Mononuclear cell (primary cell): ENCODE measurements around the gene KCTD7. TPM values are rescaled to one million over a fixed set of nuclear protein-coding genes. Genes with fewer than 3 reads are reported as not detected.
"Not testable (repeated sequence)": the region's sequence is repeated elsewhere in the genome, so short reads cannot be mapped to it uniquely, and the experiment has no call there.

Experiments used
- H3K27me3 ChIP-seq: 2 replicates; pipeline ENCODE4 v1.6.0; 2011; ENCODE audit warnings: low read length, control low read depth; ENCODE audit not compliant: insufficient read depth
- H3K4me1 ChIP-seq: 2 replicates; pipeline ENCODE4 v1.5.1; 2011; ENCODE audit warnings: mild to moderate bottlenecking, low read length, control low read depth; ENCODE audit not compliant: insufficient read depth
- H3K4me3 ChIP-seq: 2 replicates; pipeline ENCODE4 v1.5.1; 2011; ENCODE audit warnings: mild to moderate bottlenecking, low read length, moderate library complexity
- H3K9me3 ChIP-seq: 2 replicates; pipeline ENCODE4 v1.5.1; 2011; ENCODE audit warnings: low read depth, mild to moderate bottlenecking, control low read depth, low read length
- total RNA-seq: library from RNA; depleted of rRNA; stranded (reverse); fragments of >200 nt; gene quantifications from one replicate; pipeline ENCODE4 v1.2.3, GENCODE V29; 2012

Gene KCTD7
- 8.7 TPM for total RNA-seq

GRCh38 chr7:66628361-66629221, at the start of gene KCTD7:
KCTD7 (plus strand) TSS chr7:66628881; CDS start chr7:66629065, 184 bp downstream.
- Histone ChIP-seq H3K9me3 (no peaks in the 10 kb centered on the region), H3K4me1 (peaks cover 52% of the 10 kb centered on the region), H3K4me3 (peak within 1 kb of the TSS; percentile 67), H3K27me3 (no peaks in the 10 kb centered on the region)

GRCh38 chr7:66580380-66580779, 48.3 kb upstream of the KCTD7 start:
- H3K4me3 ChIP-seq, H3K9me3 ChIP-seq, H3K27me3 ChIP-seq: not testable (repeated sequence)
- peaks cover 10% of the 10 kb centered on the region for H3K4me1 ChIP-seq

DNA sequence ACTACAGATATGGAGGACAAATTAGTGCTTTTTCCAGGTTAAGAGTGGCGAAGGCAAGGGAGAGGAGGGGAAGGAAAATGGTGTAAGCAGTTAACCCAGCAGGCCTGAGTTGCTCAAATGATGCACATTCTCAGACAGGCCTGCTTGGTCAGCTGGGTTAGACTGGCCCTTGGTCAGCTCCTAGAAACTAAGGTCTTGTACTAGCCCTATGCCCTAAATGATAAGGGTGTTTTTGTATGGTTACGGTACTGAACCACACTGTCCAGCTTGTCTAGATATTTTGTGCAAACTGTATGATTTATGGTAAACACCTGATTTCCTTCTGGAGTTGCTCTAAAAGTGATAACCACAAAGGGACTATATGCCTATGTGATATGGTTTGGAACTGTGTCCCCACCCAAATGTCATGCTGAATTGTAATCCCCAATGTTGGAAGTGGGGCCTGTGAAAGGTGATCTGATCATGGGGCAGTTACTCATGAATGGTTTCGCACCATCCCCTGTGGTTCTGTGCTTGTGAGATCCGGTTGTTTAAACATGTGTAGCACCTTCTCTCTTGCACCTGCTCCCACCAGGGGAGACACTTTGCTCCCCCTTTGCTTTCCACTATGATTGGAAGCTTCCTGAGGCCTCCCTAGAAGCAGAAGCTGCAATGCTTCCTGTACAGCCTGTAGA, 45.7 kb upstream of the KCTD7 start:
- not testable (repeated sequence) for H3K4me1 ChIP-seq, H3K4me3 ChIP-seq, H3K27me3 ChIP-seq, H3K9me3 ChIP-seq

DNA sequence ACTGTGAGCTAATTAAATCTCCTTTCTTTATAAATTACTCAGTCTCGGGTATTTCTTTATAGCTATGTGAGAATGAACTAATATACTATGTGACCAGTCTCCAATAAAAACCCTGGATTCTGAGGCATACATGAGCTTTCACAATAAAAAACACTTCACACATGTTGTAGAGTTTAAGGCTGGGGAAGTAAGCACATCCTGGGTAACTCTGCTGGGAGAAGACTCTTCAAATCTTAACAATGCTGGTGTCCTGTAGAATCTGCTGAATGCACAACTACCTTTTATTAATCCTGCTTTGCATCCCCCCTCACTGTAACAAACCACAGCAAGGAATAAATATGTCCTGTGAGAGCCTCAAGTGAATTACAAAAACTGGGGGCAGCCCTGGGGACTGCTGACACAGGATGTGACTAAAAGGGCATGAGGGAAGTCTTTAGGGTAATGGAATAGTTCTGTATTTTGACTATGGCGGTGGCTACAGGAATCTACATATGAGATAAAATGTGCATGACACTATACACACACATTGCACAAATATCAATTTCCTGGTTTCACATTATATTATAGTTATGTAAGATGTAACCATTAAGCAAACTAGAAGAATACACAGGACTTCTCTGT, 45.1 kb upstream of the KCTD7 start:
- Histone ChIP-seq H3K4me3 (no peak overlapping the region), H3K9me3 (no peaks in the 10 kb centered on the region)

GRCh38 chr7:66586181-66586580, 42.5 kb upstream of the KCTD7 start:
- H3K4me1 ChIP-seq, result peaks cover 25% of the 10 kb centered on the region
- no peaks in the 10 kb centered on the region for H3K27me3 ChIP-seq
- no peaks in the 10 kb centered on the region for H3K9me3 ChIP-seq

More for the DNA sequence above, 45.1 kb upstream of the KCTD7 start:
- no peaks in the 10 kb centered on the region for H3K27me3 ChIP-seq
- H3K4me1 ChIP-seq, result peaks cover 7% of the 10 kb centered on the region

GRCh38 chr7:66588226-66588625, 40.5 kb upstream of the KCTD7 start:
- not testable (repeated sequence) for H3K4me3 ChIP-seq, H3K9me3 ChIP-seq, H3K27me3 ChIP-seq
- H3K4me1 ChIP-seq, result peaks cover 35% of the 10 kb centered on the region

More at GRCh38 chr7:66586181-66586580, 42.5 kb upstream of the KCTD7 start:
- H3K4me3 ChIP-seq, result no peak overlapping the region

GRCh38 chr7:66588856-66589570, 39.7 kb upstream of the KCTD7 start:
- H3K4me1 ChIP-seq, result peaks cover 32% of the 10 kb centered on the region
- not testable (repeated sequence) for H3K9me3 ChIP-seq, H3K27me3 ChIP-seq, H3K4me3 ChIP-seq

GRCh38 chr7:66590302-66591057, 38.2 kb upstream of the KCTD7 start:
- not testable (repeated sequence) for H3K9me3 ChIP-seq, H3K27me3 ChIP-seq, H3K4me3 ChIP-seq
- H3K4me1 ChIP-seq, result peaks cover 32% of the 10 kb centered on the region

GRCh38 chr7:66591058-66591798, 37.5 kb upstream of the KCTD7 start:
- Histone ChIP-seq H3K4me1 (peaks cover 32% of the 10 kb centered on the region), H3K4me3 (peak overlapping the region; percentile 70)
- H3K27me3 ChIP-seq, H3K9me3 ChIP-seq: not testable (repeated sequence)

- no peaks in the 10 kb centered on the region for H3K9me3 ChIP-seq
- H3K4me1 ChIP-seq, result peaks cover 32% of the 10 kb centered on the region
- H3K4me3 ChIP-seq, result peak overlapping the region; percentile 70
- no peaks in the 10 kb centered on the region for H3K27me3 ChIP-seq
Observed at GRCh38 chr7:66591799-66592596, 36.7 kb upstream of the KCTD7 start.

GRCh38 chr7:66592597-66593146, 36.0 kb upstream of the KCTD7 start:
- peaks cover 32% of the 10 kb centered on the region for H3K4me1 ChIP-seq
- not testable (repeated sequence) for H3K9me3 ChIP-seq, H3K27me3 ChIP-seq
- H3K4me3 ChIP-seq, result peak overlapping the region; percentile 70

- H3K4me3 ChIP-seq, H3K9me3 ChIP-seq, H3K27me3 ChIP-seq: not testable (repeated sequence)
- H3K4me1 ChIP-seq, result peaks cover 32% of the 10 kb centered on the region
Observed at GRCh38 chr7:66594082-66594481, 34.6 kb upstream of the KCTD7 start.

GRCh38 chr7:66597461-66597860, 31.2 kb upstream of the KCTD7 start:
- Histone ChIP-seq H3K9me3 (no peaks in the 10 kb centered on the region), H3K4me3 (no peak overlapping the region), H3K27me3 (no peaks in the 10 kb centered on the region), H3K4me1 (peaks cover 7% of the 10 kb centered on the region)
